Endothelial cell of umbilical vein (primary cell): ENCODE data around the gene KRT3. TPM values are rescaled to one million over a fixed set of nuclear protein-coding genes. Genes with fewer than 3 reads are reported as not detected.

Experiments used
- BruUV-seq: library from RNA; stranded (reverse); fragments of 400-500 nt; replicated peaks from 2 replicates; lab custom pipeline; 2021; lab: Mats Ljungman, UMichigan
- CTCF ChIA-PET: fragments of 300-600, 350-600 bp; sonication (Branson Sonifier 250); formaldehyde crosslinking; loops from one replicate; lab custom pipeline; 2021; ENCODE audit warnings: antibody characterized with exemption, inconsistent platforms; lab: Charles Lee
- POLR2A ChIA-PET: fragments of 300-600, 350-600 bp; sonication (Branson Sonifier 250); formaldehyde crosslinking; loops from one replicate; lab custom pipeline; 2021; ENCODE audit warnings: antibody characterized with exemption, inconsistent platforms; lab: Charles Lee
- DNase-seq: peaks from one replicate; pipeline ENCODE4 v3.0.0-alpha.2; 2011; ENCODE audit warnings: low read depth, low spot score
- FAIRE-seq: peaks from 2 replicates; lab custom pipeline; 2011; peaks lifted over from hg19 to GRCh38; lab: Jason Lieb, UNC
- H2AFZ ChIP-seq: 2 replicates; pipeline ENCODE4 v1.6.0; 2012; ENCODE audit warnings: low read depth, low read length, control low read depth, inconsistent platforms
- H3K27ac ChIP-seq: 2 replicates; pipeline ENCODE4 v1.5.1; 2011; ENCODE audit warnings: low read depth, mild to moderate bottlenecking, control low read depth, low read length, moderate library complexity; ENCODE audit not compliant: insufficient read depth
- H3K27me3 ChIP-seq, 2 experiments: 2 replicates each; pipeline versions ENCODE4 v1.6.0 to v1.6.1; 2011; ENCODE audit warnings: low read length in 2 of 2, mixed read lengths in 1 of 2; ENCODE audit not compliant: control insufficient read depth in 2 of 2, insufficient read depth in 2 of 2
- H3K36me3 ChIP-seq, 2 experiments: 2 replicates in 1 of 2; 3 replicates in 1 of 2; pipeline ENCODE4 v1.5.1; 2011; ENCODE audit warnings: low read length in 2 of 2, mild to moderate bottlenecking in 1 of 2, moderate library complexity in 1 of 2; ENCODE audit not compliant: control insufficient read depth in 2 of 2, insufficient read depth in 2 of 2; ENCODE audit errors: extremely low read depth in 1 of 2
- H3K4me1 ChIP-seq: 3 replicates; pipeline ENCODE4 v1.5.1; 2011; ENCODE audit warnings: mild to moderate bottlenecking, low read length; ENCODE audit not compliant: control insufficient read depth, insufficient read depth; ENCODE audit errors: extremely low read depth
- H3K4me2 ChIP-seq: 2 replicates; pipeline ENCODE4 v1.6.1; 2011; ENCODE audit warnings: low read length, control low read depth, mixed read lengths; ENCODE audit not compliant: insufficient read depth
- H3K4me3 ChIP-seq, 3 experiments: fragments of 200-600 bp in 1 of 3; sonication (generic), shearing (Covaris generic) in 1 of 3; replicated peaks in 1 of 3; 2 replicates each; pipeline ENCODE4 v1.5.1; 2011 to 2016; ENCODE audit warnings: control low read depth in 3 of 3, low read length in 3 of 3, mild to moderate bottlenecking in 2 of 3, inconsistent platforms in 1 of 3, low read depth in 1 of 3, moderate library complexity in 1 of 3; ENCODE audit not compliant: insufficient read depth in 1 of 3
- H3K79me2 ChIP-seq: 2 replicates; pipeline ENCODE4 v1.6.0; 2012; ENCODE audit warnings: low read length, inconsistent platforms; ENCODE audit not compliant: control insufficient read depth, insufficient read depth
- H3K9ac ChIP-seq: replicated peaks from 2 replicates; pipeline ENCODE3; 2011; ENCODE audit warnings: low read length, control low read depth; ENCODE audit not compliant: insufficient read depth; ENCODE audit errors: extremely low read depth
- H3K9me1 ChIP-seq: replicated peaks from 3 replicates; pipeline ENCODE4 v1.6.0; 2011; ENCODE audit warnings: mild to moderate bottlenecking, low read length; ENCODE audit not compliant: control insufficient read depth, insufficient read depth; ENCODE audit errors: extremely low read depth
- H3K9me3 ChIP-seq: replicated peaks from 2 replicates; pipeline ENCODE4 v1.5.1; 2012; ENCODE audit warnings: low read length, inconsistent platforms; ENCODE audit not compliant: control insufficient read depth, insufficient read depth
- H4K20me1 ChIP-seq: replicated peaks from 2 replicates; pipeline ENCODE3; 2011; ENCODE audit warnings: mild to moderate bottlenecking, low read length; ENCODE audit not compliant: control insufficient read depth, insufficient read depth; ENCODE audit errors: extremely low read depth
- EZH2 ChIP-seq: IDR thresholded peaks from 2 replicates; pipeline ENCODE4 v1.6.1; 2012; ENCODE audit warnings: borderline replicate concordance, low read depth, mild to moderate bottlenecking, moderate library complexity, low read length, inconsistent platforms; ENCODE audit not compliant: severe bottlenecking
- FOS ChIP-seq: IDR thresholded peaks from 2 replicates; pipeline ENCODE4 v1.6.1; 2011; ENCODE audit warnings: mild to moderate bottlenecking, low read length, moderate library complexity, borderline replicate concordance; ENCODE audit not compliant: insufficient read depth
- GATA2 ChIP-seq: IDR thresholded peaks from 2 replicates; pipeline ENCODE4 v1.7.0; 2011; ENCODE audit warnings: low read depth, mild to moderate bottlenecking, moderate library complexity, mixed read lengths, low read length; ENCODE audit not compliant: insufficient read length, insufficient read depth
- JUN ChIP-seq: IDR thresholded peaks from 2 replicates; pipeline ENCODE4 v1.6.1; 2011; ENCODE audit warnings: borderline replicate concordance, low read depth; ENCODE audit not compliant: insufficient read length, insufficient read depth
- MYC ChIP-seq: IDR thresholded peaks from one replicate; pipeline ENCODE4 v1.6.1; 2011; ENCODE audit warnings: mild to moderate bottlenecking, low read depth, low read length
- POLR2A ChIP-seq: IDR thresholded peaks from 2 replicates; pipeline ENCODE4 v1.6.1; 2012; ENCODE audit warnings: low read depth, mild to moderate bottlenecking, control low read depth, low read length
- POLR2AphosphoS5 ChIP-seq: IDR thresholded peaks from 2 replicates; pipeline ENCODE4 v1.6.1; 2012; ENCODE audit warnings: low read depth, mild to moderate bottlenecking, control low read depth, low read length, moderate library complexity; ENCODE audit not compliant: insufficient read depth
- dilution Hi-C: fragments of 300-500 bp; cut with MboI; formaldehyde crosslinking; loops from one replicate; pipeline ENCODE4 v1.15.0; 2019; ENCODE audit warnings: low sequenced_read_pairs; ENCODE audit not compliant: extremely low pct_ligation_motif_present
- intact Hi-C: fragments of 100-400 bp; cut with micrococcal nuclease; formaldehyde crosslinking; loops from one replicate; pipeline ENCODE4 v1.10.0; 2022
- polyA plus RNA-seq, 4 experiments: library from polyadenylated mRNA; depleted of rRNA in 3 of 4; stranded (reverse) in 3 of 4; unstranded in 1 of 4; fragments of >200 nt; gene quantifications; 2 replicates each; pipeline versions ENCODE4 v1.2.1 to v1.2.3, GENCODE V29; 2011 to 2012; ENCODE audit warnings: missing spikeins in 1 of 4
- total RNA-seq: library from RNA; stranded (reverse); gene quantifications from 2 replicates; pipeline ENCODE4 v1.2.3, GENCODE V29; 2021
- TF ChIP-seq, protein P1 (sequence below): IDR thresholded peaks from 2 replicates; pipeline ENCODE4 v1.6.1; 2011; ENCODE audit not compliant: insufficient read depth, insufficient read length
- TF ChIP-seq, protein P2 (sequence below), 2 donors: IDR thresholded peaks; 1 replicate in 1 of 2; 2 replicates in 1 of 2; pipeline ENCODE4 v1.5.1; 2011; ENCODE audit warnings: low read length in 2 of 2, mild to moderate bottlenecking in 2 of 2, moderate library complexity in 2 of 2, control low read depth in 1 of 2, inconsistent platforms in 1 of 2, low read depth in 1 of 2; ENCODE audit not compliant: insufficient read depth in 1 of 2; ENCODE audit errors: extremely low read depth in 1 of 2

KRT3 gene
- total and polyA plus RNA-seq, 2 donors (not counting 3 experiments of a cell fraction or from before 2014, with no cell fraction given): not detected

DNA sequence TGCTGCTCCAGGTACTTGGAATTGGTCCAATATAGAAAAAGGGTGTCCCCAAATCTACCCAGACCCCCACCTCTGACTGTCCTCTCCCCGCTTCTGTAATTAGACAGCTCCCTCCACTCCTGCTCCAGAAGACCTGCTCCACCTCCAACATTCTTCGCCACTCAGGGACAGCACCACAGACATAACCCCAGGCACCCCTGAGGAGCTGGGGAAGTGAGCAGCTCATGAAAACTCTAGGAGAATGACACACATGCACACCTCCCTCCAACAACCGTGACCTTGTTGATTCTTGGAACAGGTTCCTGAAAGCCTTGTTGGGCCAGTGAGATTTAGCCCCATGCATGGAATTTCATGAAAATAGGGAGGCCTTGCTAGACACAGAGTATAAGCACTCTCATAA is 9.8 kb upstream of the KRT3 start:
- DNase-seq: no peak
- BruUV-seq: no TSS peak
- POLR2A ChIA-PET: no interaction called here
- Histone ChIP-seq H2AFZ (no peak overlapping the region), H3K9me1 (no peaks in the 10 kb centered on the region), H3K79me2 (no peaks in the 10 kb centered on the region), H4K20me1 (no peaks in the 10 kb centered on the region), H3K4me2 (no peak overlapping the region), H3K36me3 (no peaks in the 10 kb centered on the region), H3K27me3 (peaks cover 0 to 5% of the 10 kb centered on the region in 2 experiments), H3K9ac (no peak overlapping the region), H3K4me1 (no peaks in the 10 kb centered on the region), H3K9me3 (no peaks in the 10 kb centered on the region), H3K27ac (no peak overlapping the region), H3K4me3 (no peak overlapping the region)
- intact Hi-C loops: no loop called here
- no peak for FAIRE-seq
- CTCF ChIA-PET: interaction anchor here (0.7 to 1.0 kb wide), 2 partner anchors 60 to 459 kb away, joined by 3 read pairs; no protein-coding TSS in a partner anchor
- dilution Hi-C loops: no loop called here
- TF ChIP-seq EZH2 (no peak), JUN (no peak), GATA2 (no peak), FOS (no peak), MYC (no peak), POLR2A (no peak), POLR2AphosphoS5 (no peak)
- TF ChIP-seq, protein P1, sequence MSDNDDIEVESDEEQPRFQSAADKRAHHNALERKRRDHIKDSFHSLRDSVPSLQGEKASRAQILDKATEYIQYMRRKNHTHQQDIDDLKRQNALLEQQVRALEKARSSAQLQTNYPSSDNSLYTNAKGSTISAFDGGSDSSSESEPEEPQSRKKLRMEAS: no peak
- TF ChIP-seq, protein P2, sequence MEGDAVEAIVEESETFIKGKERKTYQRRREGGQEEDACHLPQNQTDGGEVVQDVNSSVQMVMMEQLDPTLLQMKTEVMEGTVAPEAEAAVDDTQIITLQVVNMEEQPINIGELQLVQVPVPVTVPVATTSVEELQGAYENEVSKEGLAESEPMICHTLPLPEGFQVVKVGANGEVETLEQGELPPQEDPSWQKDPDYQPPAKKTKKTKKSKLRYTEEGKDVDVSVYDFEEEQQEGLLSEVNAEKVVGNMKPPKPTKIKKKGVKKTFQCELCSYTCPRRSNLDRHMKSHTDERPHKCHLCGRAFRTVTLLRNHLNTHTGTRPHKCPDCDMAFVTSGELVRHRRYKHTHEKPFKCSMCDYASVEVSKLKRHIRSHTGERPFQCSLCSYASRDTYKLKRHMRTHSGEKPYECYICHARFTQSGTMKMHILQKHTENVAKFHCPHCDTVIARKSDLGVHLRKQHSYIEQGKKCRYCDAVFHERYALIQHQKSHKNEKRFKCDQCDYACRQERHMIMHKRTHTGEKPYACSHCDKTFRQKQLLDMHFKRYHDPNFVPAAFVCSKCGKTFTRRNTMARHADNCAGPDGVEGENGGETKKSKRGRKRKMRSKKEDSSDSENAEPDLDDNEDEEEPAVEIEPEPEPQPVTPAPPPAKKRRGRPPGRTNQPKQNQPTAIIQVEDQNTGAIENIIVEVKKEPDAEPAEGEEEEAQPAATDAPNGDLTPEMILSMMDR (IDR thresholded peaks at IDR 0.05; ENCODE audit: extremely low read depth in 1 of 2, insufficient read depth in 1 of 2, low read depth in 1 of 2, low read length in 2 of 2): no peak
